Measurements from ENCODE around the gene LTB.

Gene LTB, protein sequence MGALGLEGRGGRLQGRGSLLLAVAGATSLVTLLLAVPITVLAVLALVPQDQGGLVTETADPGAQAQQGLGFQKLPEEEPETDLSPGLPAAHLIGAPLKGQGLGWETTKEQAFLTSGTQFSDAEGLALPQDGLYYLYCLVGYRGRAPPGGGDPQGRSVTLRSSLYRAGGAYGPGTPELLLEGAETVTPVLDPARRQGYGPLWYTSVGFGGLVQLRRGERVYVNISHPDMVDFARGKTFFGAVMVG

DNA sequence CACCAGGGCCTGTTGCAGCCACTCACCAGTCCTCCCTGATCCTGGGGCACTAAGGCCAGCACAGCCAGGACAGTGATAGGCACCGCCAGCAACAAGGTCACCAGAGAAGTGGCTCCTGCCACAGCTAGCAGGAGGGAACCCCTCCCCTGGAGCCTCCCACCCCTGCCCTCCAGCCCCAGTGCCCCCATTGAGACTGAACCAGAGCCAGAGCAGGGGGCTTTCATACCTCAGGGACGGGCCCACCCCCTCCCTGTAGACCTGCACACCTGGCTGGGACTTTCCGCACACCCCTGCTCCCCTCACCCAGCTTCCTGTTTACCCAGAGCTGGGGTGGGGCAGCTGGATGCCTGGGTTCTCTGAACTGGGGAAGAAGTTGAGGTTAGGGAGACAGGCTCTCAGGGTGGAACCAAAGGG lies at the start of gene LTB:
Gene LTB, minus strand, starts transcription at position 195 of the 414 bp plus-strand sequence. Its CDS starts 7 bp downstream, at position 188.
- no peak for DNase-seq

- DNase-seq: no peak
Measured at GRCh38 chr6:31631681-31632278, 49.6 kb upstream of the LTB start.

- DNase-seq: no peak
Measured at GRCh38 chr6:31631209-31631608, 49.0 kb upstream of the LTB start.

GRCh38 chr6:31630177-31630934 lies 48.1 kb upstream of the LTB start:
- DNase-seq: no peak

DNA sequence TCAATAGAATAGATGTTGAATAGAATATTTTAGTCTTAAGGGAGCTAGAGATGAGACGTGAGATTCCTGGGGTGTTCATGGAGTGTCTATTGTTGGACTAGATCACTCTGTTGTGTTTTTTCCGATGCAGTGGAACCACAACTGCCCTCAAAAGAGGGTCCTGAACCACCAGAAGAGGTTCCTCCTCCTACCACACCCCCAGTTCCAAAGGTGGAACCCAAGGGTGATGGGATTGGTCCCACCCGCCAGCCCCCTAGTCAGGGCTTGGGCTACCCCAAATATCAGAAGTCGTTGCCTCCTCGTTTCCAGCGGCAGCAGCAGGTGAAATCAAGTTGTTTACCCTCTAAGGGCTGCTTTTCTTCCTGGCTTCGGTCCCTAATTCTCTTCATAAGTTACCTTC lies 46.8 kb upstream of the LTB start:
- DNase-seq: no peak

DNA sequence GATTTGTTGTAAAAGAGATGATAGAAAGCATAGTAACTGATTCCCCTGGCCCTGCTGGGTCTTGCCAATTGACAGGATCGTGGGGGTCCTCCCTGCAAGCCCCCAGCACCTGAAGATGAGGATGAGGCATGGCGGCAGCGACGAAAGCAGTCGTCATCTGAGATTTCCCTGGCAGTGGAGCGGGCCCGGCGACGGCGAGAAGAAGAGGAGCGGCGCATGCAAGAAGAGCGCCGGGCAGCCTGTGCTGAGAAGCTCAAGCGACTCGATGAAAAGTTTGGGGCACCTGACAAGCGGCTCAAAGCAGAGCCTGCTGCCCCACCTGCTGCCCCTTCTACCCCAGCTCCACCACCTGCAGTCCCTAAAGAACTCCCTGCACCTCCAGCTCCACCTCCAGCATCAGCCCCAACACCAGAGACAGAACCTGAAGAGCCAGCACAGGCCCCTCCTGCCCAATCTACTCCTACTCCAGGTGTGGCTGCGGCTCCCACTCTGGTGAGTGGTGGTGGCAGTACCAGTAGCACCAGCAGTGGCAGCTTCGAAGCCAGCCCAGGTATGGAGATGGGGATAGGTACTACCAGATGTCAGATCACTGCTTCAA lies 45.6 kb upstream of the LTB start:
- no peak for DNase-seq

- no peak for DNase-seq
Measured at GRCh38 chr6:31626952-31627351, 44.7 kb upstream of the LTB start.

- DNase-seq: no peak
Measured at GRCh38 chr6:31624070-31624469, 41.8 kb upstream of the LTB start.

DNA sequence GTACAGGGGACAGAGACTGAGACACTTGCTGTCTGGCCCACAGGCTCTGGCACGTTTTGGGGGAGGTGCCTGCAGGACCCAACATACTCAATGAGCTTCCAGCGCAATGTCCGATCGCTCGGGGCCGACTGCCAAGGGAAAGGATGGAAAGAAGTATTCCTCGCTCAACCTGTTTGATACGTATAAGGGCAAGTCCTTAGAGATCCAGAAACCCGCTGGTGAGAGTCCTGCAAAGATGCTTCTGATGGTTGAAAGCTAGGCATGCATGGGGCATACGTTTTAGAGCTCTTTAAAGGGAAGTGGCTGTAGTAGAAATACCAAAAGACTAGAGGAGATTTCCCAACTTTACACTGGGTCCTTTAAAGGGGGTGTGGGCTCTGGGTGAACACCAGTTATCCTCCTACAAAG lies 40.5 kb upstream of the LTB start:
- DNase-seq: no peak

DNA sequence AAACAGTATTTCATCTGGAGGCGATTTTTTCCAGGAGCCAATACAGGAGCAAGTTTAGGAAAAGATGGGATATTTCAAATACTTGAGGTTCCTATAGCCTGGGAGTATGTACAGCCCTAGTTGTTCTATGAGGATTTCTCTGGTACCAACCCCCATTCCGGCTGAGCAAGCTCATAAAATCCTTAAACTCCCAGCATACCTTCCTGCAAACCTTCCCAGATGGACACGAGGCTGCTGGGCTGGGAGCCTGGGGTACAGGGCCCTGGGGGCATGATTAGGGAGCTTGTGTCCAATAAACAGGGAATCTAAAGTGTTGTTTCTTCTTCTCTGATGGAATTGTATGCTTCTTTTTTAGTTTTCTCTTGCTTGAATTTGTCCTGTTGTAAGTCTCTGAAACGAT lies 39.8 kb upstream of the LTB start:
- DNase-seq: peak; percentile 38

GRCh38 chr6:31621320-31621939 lies 39.2 kb upstream of the LTB start:
- no peak for DNase-seq

DNA sequence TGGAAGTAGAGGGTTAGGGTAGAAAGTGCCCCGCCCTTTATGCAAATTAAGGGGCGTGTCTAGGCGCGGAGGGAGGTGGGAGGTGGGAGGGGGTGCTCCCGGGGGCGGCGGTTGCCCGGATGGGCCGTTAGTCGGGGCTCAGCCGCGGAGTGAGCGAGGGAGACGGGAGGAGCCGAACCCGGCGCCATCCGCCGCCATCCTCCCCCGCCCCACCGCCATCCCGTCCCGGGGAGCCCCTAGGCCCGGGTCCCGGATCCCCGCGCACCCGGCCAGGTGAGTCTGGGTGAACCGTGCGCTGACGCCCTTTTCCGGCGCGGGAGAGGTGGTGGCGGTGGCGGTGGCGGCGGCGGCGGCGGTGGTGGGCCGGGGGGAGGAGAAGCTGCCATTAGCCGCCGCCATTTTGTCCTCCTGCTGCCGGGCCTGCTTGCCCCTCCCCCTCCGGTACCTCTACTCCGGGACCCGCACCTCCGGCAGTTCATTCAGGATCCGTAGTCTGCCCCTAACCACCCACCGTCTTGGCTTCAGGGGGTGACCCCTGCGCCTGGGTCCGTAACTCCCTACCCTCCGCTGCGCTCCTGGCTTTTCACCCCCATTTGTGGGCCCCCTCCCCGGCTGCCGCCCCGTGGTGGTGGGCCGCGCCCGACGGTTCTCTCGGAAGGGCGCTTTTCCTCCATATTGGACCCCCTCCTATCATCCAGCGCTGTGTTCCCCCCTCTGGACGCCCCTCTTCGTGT lies 38.5 kb upstream of the LTB start, which contains the start of gene PRRC2A:
Gene PRRC2A, plus strand, starts transcription at position 130 of the 734 bp plus-strand sequence. CDS start 2,075 bp downstream, outside the sequence.
- DNase-seq: peak; percentile 72

- peak; percentile 100 for DNase-seq
Measured at GRCh38 chr6:31619805-31620585, 37.8 kb upstream of the LTB start.

DNA sequence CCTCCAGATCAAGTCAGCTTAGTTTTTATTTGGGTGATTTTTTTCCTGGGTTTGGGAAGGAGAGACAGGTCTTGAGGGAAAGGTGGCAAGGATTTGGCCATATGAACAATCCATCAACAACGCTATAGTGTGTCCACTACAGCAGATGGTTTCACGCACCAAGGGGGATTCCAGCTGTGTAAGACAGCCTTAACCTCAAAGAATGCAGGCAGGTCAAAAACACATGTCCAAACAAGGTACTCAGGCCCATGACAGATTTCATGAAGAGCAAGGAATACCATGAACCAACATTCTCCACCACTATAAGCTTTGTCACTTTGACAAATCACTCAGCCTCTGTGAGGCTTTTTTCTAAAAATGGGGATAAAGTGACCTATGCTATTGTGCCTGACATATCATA lies 34.8 kb upstream of the LTB start:
- DNase-seq: no peak

- no peak for DNase-seq
Measured at GRCh38 chr6:31615748-31616147, 33.5 kb upstream of the LTB start.

GRCh38 chr6:31614684-31615578 lies 32.7 kb upstream of the LTB start, which contains the start of gene AIF1:
TSS of gene AIF1 (plus strand) at chr6:31615234. CDS start at chr6:31615330, 96 bp downstream.
- no peak for DNase-seq

- DNase-seq: no peak
Measured at GRCh38 chr6:31614075-31614619, 31.9 kb upstream of the LTB start.

DNA sequence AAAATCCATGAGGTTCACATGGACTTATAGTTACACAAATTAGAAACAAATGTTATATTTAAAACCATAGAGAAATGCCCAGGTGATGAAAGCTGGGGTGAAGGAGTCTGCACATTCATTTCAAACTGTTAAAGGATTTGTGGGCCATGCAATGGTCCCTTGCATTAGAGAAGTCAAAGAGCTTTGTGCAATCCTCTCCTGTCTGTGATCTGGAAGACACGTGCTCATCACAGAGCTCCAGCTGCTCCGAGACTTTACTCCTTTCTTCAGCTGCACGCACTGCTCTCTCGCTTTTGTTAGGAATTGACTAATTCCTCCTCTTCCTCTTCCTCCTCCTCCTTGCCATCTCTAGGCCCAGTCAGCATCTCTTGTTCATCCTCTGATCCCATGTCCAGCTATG lies 28.7 kb upstream of the LTB start:
- peak; percentile 51 for DNase-seq

- no peak for DNase-seq
Measured at GRCh38 chr6:31609519-31610406, 27.5 kb upstream of the LTB start.
